WERI-Rb-1 (cell line): Measurements from ENCODE around the gene KAZALD1.

Experiments used
- DNase-seq: peaks from one replicate; pipeline ENCODE4 v3.0.0-alpha.2; 2020
- H3K27ac ChIP-seq: fragments of 250-450 bp; sonication (Bioruptor Pico); 2 replicates; pipeline ENCODE4 v1.5.1; 2020; ENCODE audit warnings: mild to moderate bottlenecking, moderate library complexity
- H3K27me3 ChIP-seq: fragments of 250-450 bp; sonication (Bioruptor Pico); 2 replicates; pipeline ENCODE4 v1.5.1; 2021; ENCODE audit warnings: mild to moderate bottlenecking, low read depth, moderate library complexity; ENCODE audit not compliant: insufficient read depth, severe bottlenecking
- H3K36me3 ChIP-seq: fragments of 250-450 bp; sonication (Bioruptor Pico); 2 replicates; pipeline ENCODE4 v1.5.1; 2020; ENCODE audit warnings: mild to moderate bottlenecking, moderate library complexity
- H3K4me3 ChIP-seq: 2 replicates; pipeline ENCODE4 v1.5.1; 2011; ENCODE audit warnings: low read depth, mild to moderate bottlenecking, control low read depth, low read length
- H3K9me3 ChIP-seq: fragments of 250-450 bp; sonication (Bioruptor Pico); 2 replicates; pipeline ENCODE4 v1.5.1; 2021; ENCODE audit warnings: mild to moderate bottlenecking, moderate library complexity; ENCODE audit not compliant: severe bottlenecking
- TF ChIP-seq, protein P1 (sequence below): IDR thresholded peaks from 2 replicates; pipeline ENCODE4 v1.5.1; 2011; ENCODE audit warnings: low read depth, mild to moderate bottlenecking, control low read depth, inconsistent platforms, low read length

KAZALD1 gene

DNA sequence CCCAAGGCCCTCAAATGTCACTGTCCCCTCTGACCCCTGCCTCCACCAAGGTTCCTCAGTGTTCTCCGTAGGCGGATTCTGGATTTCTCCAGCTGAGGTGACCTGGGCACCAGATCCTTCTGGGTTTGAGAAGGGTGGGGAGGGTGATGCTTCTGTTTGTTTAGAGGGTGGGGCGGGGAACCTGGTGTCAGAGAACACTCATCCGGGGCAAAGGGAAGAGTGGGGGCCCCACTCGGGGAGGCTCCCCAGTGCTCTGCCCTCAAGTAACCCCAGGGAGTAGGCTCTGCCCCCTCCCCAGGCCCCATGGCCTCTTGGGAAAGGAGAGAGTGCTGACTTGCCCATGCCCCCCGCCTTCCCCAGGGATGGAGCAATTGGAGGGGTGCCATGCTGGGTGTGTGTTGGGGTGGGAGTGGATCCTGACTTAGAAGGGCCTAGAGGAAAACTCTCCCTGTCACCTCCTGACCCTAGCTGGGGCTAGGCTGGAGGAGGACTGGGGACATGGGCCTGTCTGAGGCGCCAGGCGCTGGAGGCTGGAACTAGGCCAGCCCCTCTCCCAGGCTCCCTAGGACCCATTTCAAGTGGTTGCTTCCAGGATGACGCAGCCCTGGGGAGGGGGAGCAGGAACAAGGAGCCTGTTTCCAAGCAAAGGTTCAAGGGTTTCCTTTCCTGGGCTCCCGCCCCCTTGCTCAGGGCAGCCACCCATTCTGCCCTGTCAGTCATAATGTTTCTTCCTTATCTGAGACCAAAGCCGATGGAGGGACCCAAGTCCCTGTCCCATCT, 27.9 kb downstream of the KAZALD1 start:
- TF ChIP-seq, protein P1, sequence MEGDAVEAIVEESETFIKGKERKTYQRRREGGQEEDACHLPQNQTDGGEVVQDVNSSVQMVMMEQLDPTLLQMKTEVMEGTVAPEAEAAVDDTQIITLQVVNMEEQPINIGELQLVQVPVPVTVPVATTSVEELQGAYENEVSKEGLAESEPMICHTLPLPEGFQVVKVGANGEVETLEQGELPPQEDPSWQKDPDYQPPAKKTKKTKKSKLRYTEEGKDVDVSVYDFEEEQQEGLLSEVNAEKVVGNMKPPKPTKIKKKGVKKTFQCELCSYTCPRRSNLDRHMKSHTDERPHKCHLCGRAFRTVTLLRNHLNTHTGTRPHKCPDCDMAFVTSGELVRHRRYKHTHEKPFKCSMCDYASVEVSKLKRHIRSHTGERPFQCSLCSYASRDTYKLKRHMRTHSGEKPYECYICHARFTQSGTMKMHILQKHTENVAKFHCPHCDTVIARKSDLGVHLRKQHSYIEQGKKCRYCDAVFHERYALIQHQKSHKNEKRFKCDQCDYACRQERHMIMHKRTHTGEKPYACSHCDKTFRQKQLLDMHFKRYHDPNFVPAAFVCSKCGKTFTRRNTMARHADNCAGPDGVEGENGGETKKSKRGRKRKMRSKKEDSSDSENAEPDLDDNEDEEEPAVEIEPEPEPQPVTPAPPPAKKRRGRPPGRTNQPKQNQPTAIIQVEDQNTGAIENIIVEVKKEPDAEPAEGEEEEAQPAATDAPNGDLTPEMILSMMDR: no peak
- H3K9me3 ChIP-seq: no peaks in the 10 kb centered on the region
- no peaks in the 10 kb centered on the region for H3K36me3 ChIP-seq
- no peak overlapping the region for H3K27ac ChIP-seq
- no peaks in the 10 kb centered on the region for H3K27me3 ChIP-seq
- no peak for DNase-seq
- no peak overlapping the region for H3K4me3 ChIP-seq

DNA sequence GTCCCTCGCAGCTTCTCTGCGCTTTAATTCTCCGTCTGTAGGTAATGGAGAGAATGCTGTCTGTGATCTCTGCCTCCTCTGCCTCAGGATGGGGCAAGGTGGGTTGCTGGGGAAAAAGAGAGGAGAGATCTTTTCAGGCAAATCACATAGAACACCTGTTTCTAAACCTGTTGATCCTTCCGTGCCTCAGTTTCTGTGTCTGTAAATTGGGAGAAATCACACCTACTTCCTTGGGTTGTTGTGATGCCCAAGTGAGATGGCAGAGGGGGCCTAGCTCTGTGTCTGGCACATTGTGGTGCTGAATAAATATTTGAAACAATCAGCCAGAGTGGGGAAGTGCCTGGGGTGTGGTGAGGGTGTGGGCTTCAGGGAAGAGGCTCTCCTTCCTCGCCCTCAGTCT, 28.8 kb downstream of the KAZALD1 start:
- H3K27ac ChIP-seq: no peak overlapping the region
- H3K4me3 ChIP-seq: no peak overlapping the region
- TF ChIP-seq, protein P1: no peak
- no peak for DNase-seq
- H3K27me3 ChIP-seq: no peaks in the 10 kb centered on the region
- no peaks in the 10 kb centered on the region for H3K36me3 ChIP-seq
- no peaks in the 10 kb centered on the region for H3K9me3 ChIP-seq

DNA sequence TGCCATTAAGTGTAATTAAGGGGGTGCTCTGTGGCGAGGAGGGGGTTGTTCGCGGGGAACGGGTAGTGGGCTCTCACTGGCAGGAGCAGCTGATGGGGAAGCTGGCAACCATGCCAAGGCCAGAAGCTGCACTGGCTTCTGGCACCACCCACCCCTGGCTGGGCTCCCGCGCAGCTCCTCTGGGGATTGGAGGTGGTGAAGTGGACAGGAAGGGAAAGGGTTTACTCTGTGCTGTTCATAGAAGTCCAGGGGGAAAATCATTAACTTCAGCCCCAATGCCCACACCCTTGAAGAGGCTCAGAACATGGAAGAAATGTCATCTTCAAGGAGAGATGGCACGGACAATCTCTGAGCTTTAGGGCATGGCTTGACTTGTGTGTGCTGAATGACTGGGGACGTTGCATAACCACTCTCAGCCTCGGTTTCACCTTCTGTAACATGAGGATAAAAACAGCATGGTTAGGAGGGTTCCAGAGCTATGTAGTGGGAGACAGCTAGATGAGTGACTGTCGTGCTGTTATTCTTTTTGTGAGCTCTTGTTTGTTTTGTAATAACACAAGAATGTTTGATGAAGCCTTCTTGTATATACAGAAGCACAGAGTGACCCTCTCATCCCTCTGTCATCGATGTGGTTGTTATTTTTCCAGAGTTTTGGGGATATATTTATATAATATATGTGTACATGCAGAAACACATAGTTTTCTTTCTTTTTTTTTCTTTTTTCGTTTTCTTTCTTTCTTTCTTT, 29.9 kb downstream of the KAZALD1 start:
- Histone ChIP-seq H3K9me3 (no peaks in the 10 kb centered on the region), H3K4me3 (no peak overlapping the region), H3K27me3 (no peaks in the 10 kb centered on the region), H3K27ac (no peak overlapping the region), H3K36me3 (no peaks in the 10 kb centered on the region)
- TF ChIP-seq, protein P1: no peak
- DNase-seq: no peak

DNA sequence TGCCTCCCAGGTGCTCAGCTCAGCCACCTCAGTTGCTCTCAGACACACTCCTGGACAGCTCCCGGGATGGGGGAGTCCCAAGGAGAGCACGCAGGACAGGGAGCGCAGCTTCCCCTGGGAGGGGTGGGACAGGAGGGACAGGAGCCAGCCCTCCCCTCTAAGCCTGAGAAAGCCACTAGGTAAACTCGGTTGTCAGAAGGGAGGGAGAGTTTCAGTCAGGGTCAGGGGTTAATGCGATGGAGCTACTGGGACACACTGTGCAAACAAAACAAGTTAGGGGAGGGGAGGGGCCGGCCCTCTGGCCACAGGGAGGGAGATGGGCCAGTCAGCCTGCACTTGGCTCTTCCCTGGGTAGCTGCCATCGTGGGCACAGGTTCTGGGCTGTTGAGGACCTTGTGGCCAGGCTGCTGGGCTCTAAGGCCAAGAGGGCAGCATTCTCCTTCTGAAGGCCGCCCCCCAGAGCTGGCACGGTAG, 31.1 kb downstream of the KAZALD1 start:
- Histone ChIP-seq H3K4me3 (no peak overlapping the region), H3K9me3 (no peaks in the 10 kb centered on the region), H3K27ac (no peak overlapping the region), H3K36me3 (no peaks in the 10 kb centered on the region), H3K27me3 (no peaks in the 10 kb centered on the region)
- TF ChIP-seq, protein P1: no peak
- no peak for DNase-seq

DNA sequence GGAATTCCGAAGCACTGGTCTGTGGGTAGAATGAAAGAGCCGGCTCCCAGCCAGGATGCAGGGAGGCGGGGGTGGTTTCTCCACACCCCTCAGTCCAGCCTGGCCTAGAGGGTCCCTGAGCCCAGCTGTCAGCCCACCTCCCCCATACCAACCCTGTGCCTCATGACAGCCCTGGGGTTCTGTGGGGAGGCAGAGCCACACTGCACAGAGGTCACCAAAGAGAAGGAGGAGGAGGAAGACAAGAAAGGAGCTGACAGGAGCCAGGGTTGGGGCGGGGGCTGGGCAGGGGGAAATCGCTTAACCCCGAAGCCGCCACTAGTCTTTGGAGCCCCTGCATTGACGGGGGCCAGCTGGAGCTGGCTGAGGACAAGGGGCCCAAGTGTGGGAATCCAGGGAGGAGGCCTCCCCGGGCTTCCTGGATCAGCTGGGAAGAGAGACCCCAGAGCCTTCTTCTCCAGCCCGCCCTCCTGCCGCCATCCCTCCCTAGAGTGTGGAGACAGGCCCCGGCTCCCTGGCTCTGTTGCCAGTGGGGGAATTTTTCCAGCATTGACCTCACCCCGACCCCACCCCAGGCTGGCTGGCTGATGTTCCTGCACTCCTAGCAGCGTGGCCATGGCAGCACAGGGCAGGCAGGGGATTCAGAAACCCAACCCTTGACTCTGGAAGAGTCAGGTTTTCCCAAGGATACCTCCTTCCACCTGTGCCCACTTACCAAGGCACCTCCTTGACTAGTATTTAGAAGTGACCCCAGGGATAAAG, 32.5 kb downstream of the KAZALD1 start:
- DNase-seq: no peak
- no peak overlapping the region for H3K4me3 ChIP-seq
- no peaks in the 10 kb centered on the region for H3K27me3 ChIP-seq
- TF ChIP-seq, protein P1: no peak
- no peaks in the 10 kb centered on the region for H3K9me3 ChIP-seq
- no peaks in the 10 kb centered on the region for H3K36me3 ChIP-seq
- H3K27ac ChIP-seq: no peak overlapping the region
